Kidney (tissue), 14 donors: Measurements from ENCODE around the gene GRIA4. TPM values are rescaled to one million over a fixed set of nuclear protein-coding genes. Genes with fewer than 3 reads are reported as not detected.

Experiments used
- DNase-seq, 5 donors: peaks; one replicate each; pipeline ENCODE4 v3.0.0-alpha.2; 2013 to 2020
- FAIRE-seq: peaks from 2 replicates; lab custom pipeline; 2012; peaks lifted over from hg19 to GRCh38; lab: Jason Lieb, UNC
- H3K27ac ChIP-seq, 2 donors: one replicate each; pipeline ENCODE4 v1.7.0; 2013; ENCODE audit warnings: low read depth in 2 of 2, low read length in 2 of 2, inconsistent platforms in 1 of 2
- H3K27me3 ChIP-seq: one replicate; pipeline ENCODE4 v1.7.1; 2013; ENCODE audit warnings: low read length, inconsistent platforms; ENCODE audit not compliant: control insufficient read depth, insufficient read depth
- H3K36me3 ChIP-seq, 3 donors: one replicate each; pipeline versions ENCODE4 v1.7.0 to v1.7.1; 2013; ENCODE audit warnings: low read length in 3 of 3, control low read depth in 1 of 3, inconsistent platforms in 1 of 3; ENCODE audit not compliant: insufficient read depth in 3 of 3, control insufficient read depth in 2 of 3
- H3K4me1 ChIP-seq, 3 donors: one replicate each; pipeline versions ENCODE4 v1.7.0 to v1.7.1; 2013; ENCODE audit warnings: low read length in 3 of 3, inconsistent platforms in 1 of 3, low read depth in 1 of 3; ENCODE audit not compliant: control insufficient read depth in 2 of 3, insufficient read depth in 2 of 3
- H3K4me3 ChIP-seq, 3 donors: one replicate each; pipeline versions ENCODE4 v1.7.0 to v1.8.1; 2013; ENCODE audit warnings: low read length in 3 of 3, control low read depth in 1 of 3, inconsistent platforms in 1 of 3
- H3K9ac ChIP-seq, 3 donors: one replicate each; pipeline versions ENCODE4 v1.7.0 to v1.7.1; 2013; ENCODE audit warnings: low read length in 3 of 3, control low read depth in 1 of 3, inconsistent platforms in 1 of 3
- H3K9me3 ChIP-seq, 3 donors: one replicate each; pipeline versions ENCODE4 v1.7.0 to v1.7.1; 2013; ENCODE audit warnings: low read length in 3 of 3, control low read depth in 1 of 3, inconsistent platforms in 1 of 3; ENCODE audit not compliant: control insufficient read depth in 2 of 3, insufficient read depth in 1 of 3
- intact Hi-C: fragments of 100-400 bp; cut with DNase I; formaldehyde crosslinking; loops from one replicate; pipeline ENCODE4 v1.11.1; 2022
- polyA plus RNA-seq: library from polyadenylated mRNA; stranded (reverse); fragments of 350-450 nt; fragmentation: Illumina TruSeq; extraction: RNeasy Lipid Tissue Mini Kit (QIAGEN cat#74804); gene quantifications from one replicate; pipeline ENCODE4 v1.2.3, GENCODE V29; 2014; ENCODE audit warnings: low read depth, low replicate concordance; ENCODE audit not compliant: insufficient read depth
- total RNA-seq: library from RNA; stranded (reverse); fragmentation: NEBNext Ultra II Directional; extraction: Animal tissue kit (Norgen Biotek cat#: 25700); gene quantifications from one replicate; pipeline ENCODE4 v1.2.1, GENCODE V29; 2021
- TF ChIP-seq, protein P1 (sequence below): IDR thresholded peaks from 3 replicates; pipeline ENCODE4 v1.5.1; 2012; ENCODE audit warnings: mild to moderate bottlenecking, moderate library complexity, borderline replicate concordance; ENCODE audit not compliant: insufficient read depth; ENCODE audit errors: extremely low read depth
- donor health status: control.
- donor health status: control.
- donor health status: control.
- donor health status: control.
- donor health status: control.
- donor health status: DM: yes; HTN: yes; CAD: no.
- donor health status: Normal renal cell carcinoma (clear cell type).

GRIA4 gene
- total and polyA plus RNA-seq, 2 donors from 2014 or later, result 0.45 TPM; not detected in 1

- intact Hi-C loops, result no loop called here
- no peak overlapping the region for H3K27ac ChIP-seq
- no peaks in the 10 kb centered on the region for H3K36me3 ChIP-seq
- no peaks in the 10 kb centered on the region for H3K9me3 ChIP-seq
- FAIRE-seq (no peak), DNase-seq (no peak)
- no peak overlapping the region for H3K4me3 ChIP-seq
- TF ChIP-seq, protein P1, sequence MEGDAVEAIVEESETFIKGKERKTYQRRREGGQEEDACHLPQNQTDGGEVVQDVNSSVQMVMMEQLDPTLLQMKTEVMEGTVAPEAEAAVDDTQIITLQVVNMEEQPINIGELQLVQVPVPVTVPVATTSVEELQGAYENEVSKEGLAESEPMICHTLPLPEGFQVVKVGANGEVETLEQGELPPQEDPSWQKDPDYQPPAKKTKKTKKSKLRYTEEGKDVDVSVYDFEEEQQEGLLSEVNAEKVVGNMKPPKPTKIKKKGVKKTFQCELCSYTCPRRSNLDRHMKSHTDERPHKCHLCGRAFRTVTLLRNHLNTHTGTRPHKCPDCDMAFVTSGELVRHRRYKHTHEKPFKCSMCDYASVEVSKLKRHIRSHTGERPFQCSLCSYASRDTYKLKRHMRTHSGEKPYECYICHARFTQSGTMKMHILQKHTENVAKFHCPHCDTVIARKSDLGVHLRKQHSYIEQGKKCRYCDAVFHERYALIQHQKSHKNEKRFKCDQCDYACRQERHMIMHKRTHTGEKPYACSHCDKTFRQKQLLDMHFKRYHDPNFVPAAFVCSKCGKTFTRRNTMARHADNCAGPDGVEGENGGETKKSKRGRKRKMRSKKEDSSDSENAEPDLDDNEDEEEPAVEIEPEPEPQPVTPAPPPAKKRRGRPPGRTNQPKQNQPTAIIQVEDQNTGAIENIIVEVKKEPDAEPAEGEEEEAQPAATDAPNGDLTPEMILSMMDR, result no peak
- no peaks in the 10 kb centered on the region for H3K27me3 ChIP-seq
- H3K4me1 ChIP-seq, result no peaks in the 10 kb centered on the region
- H3K9ac ChIP-seq, result no peak overlapping the region
Observed at GRCh38 chr11:105622016-105622415, 12.1 kb downstream of the GRIA4 start.

- intact Hi-C loops, result no loop called here
- H3K36me3 ChIP-seq, result no peaks in the 10 kb centered on the region
- no peaks in the 10 kb centered on the region for H3K4me1 ChIP-seq
- no peak overlapping the region for H3K27ac ChIP-seq
- FAIRE-seq (no peak), DNase-seq (no peak)
- no peaks in the 10 kb centered on the region for H3K9me3 ChIP-seq
- H3K9ac ChIP-seq, result no peak overlapping the region
- TF ChIP-seq, protein P1, result no peak
- no peaks in the 10 kb centered on the region for H3K27me3 ChIP-seq
- H3K4me3 ChIP-seq, result no peak overlapping the region
Observed at GRCh38 chr11:105632316-105632715, 22.4 kb downstream of the GRIA4 start.

GRCh38 chr11:105635466-105635865 is 25.6 kb downstream of the GRIA4 start:
- no peak for DNase-seq
- no peak for FAIRE-seq
- intact Hi-C loops, result no loop called here

More at GRCh38 chr11:105635466-105635865, 25.6 kb downstream of the GRIA4 start:
- no peaks in the 10 kb centered on the region for H3K36me3 ChIP-seq
- no peak overlapping the region for H3K4me3 ChIP-seq
- H3K9ac ChIP-seq, result no peak overlapping the region
- H3K9me3 ChIP-seq, result no peaks in the 10 kb centered on the region
- TF ChIP-seq, protein P1, result no peak
- H3K27ac ChIP-seq, result no peak overlapping the region
- no peaks in the 10 kb centered on the region for H3K27me3 ChIP-seq
- no peaks in the 10 kb centered on the region for H3K4me1 ChIP-seq
